ENCODE measurements around the gene TRIM39.
"Not testable (repeated sequence)": the region's sequence is repeated elsewhere in the genome, so short reads cannot be mapped to it uniquely, and the experiment has no call there.

TRIM39 gene

GRCh38 chr6:30369280-30369679 lies 42.6 kb downstream of the TRIM39 start:
- not testable (repeated sequence) for DNase-seq

- no peak for DNase-seq
These were observed 51.7 kb downstream of the TRIM39 start for GRCh38 chr6:30378290-30378937.

GRCh38 chr6:30380464-30380863 lies 53.7 kb downstream of the TRIM39 start:
- DNase-seq: no peak

GRCh38 chr6:30386166-30386565 lies 59.4 kb downstream of the TRIM39 start:
- no peak for DNase-seq

GRCh38 chr6:30391240-30391639 lies 64.5 kb downstream of the TRIM39 start:
- no peak for DNase-seq
